ENCODE data around the gene TRPM1. TPM values are rescaled to one million over a fixed set of nuclear protein-coding genes. Genes with fewer than 3 reads are reported as not detected.

The TRPM1 gene
- total RNA-seq, 1 donor from 2014 or later: not detected

- DNase-seq (ENCODE audit: low spot score in 2 of 2): no peak
- no peak overlapping the region for H3K27ac ChIP-seq
- intact Hi-C loops (cut with DNase I): no loop called here
- H3K27me3 ChIP-seq: no peaks in the 10 kb centered on the region
- no peaks in the 10 kb centered on the region for H3K9me3 ChIP-seq
- no peaks in the 10 kb centered on the region for H3K4me1 ChIP-seq
- no peak overlapping the region for H3K4me3 ChIP-seq
- H3K36me3 ChIP-seq: no peaks in the 10 kb centered on the region
- no peak for TF ChIP-seq CTCF (IDR thresholded peaks at IDR 0.05)
Observed at GRCh38 chr15:31136016-31136415, 34.5 kb upstream of the TRPM1 start.

- Histone ChIP-seq H3K36me3 (no peaks in the 10 kb centered on the region), H3K9me3 (no peaks in the 10 kb centered on the region), H3K27ac (no peak overlapping the region), H3K4me1 (no peaks in the 10 kb centered on the region), H3K4me3 (no peak overlapping the region), H3K27me3 (no peaks in the 10 kb centered on the region)
- intact Hi-C loops (cut with DNase I): no loop called here
- no peak for DNase-seq (ENCODE audit: low spot score in 2 of 2)
- TF ChIP-seq CTCF (IDR thresholded peaks at IDR 0.05): no peak
Observed at GRCh38 chr15:31135523-31135922, 34.0 kb upstream of the TRPM1 start.

GRCh38 chr15:31133890-31134289, 32.4 kb upstream of the TRPM1 start:
- intact Hi-C loops (cut with DNase I): no loop called here
- no peak for DNase-seq (ENCODE audit: low spot score in 2 of 2)
- Histone ChIP-seq H3K4me3 (no peak overlapping the region), H3K36me3 (no peaks in the 10 kb centered on the region), H3K27me3 (no peaks in the 10 kb centered on the region), H3K9me3 (no peaks in the 10 kb centered on the region), H3K27ac (no peak overlapping the region), H3K4me1 (no peaks in the 10 kb centered on the region)
- no peak for TF ChIP-seq CTCF (IDR thresholded peaks at IDR 0.05)

GRCh38 chr15:31131853-31132375, 30.4 kb upstream of the TRPM1 start:
- Histone ChIP-seq H3K9me3 (no peaks in the 10 kb centered on the region), H3K27ac (no peak overlapping the region), H3K4me3 (no peak overlapping the region), H3K27me3 (no peaks in the 10 kb centered on the region), H3K4me1 (no peaks in the 10 kb centered on the region), H3K36me3 (no peaks in the 10 kb centered on the region)
- intact Hi-C loops (cut with DNase I): no loop called here
- DNase-seq (ENCODE audit: low spot score in 2 of 2): no peak
- no peak for TF ChIP-seq CTCF (IDR thresholded peaks at IDR 0.05)

GRCh38 chr15:31130576-31131237, 29.2 kb upstream of the TRPM1 start:
- intact Hi-C loops (cut with DNase I): no loop called here
- no peaks in the 10 kb centered on the region for H3K36me3 ChIP-seq
- no peak for TF ChIP-seq CTCF (IDR thresholded peaks at IDR 0.05)
- no peaks in the 10 kb centered on the region for H3K4me1 ChIP-seq
- no peak overlapping the region for H3K4me3 ChIP-seq
- no peak overlapping the region for H3K27ac ChIP-seq
- H3K27me3 ChIP-seq: no peaks in the 10 kb centered on the region
- no peaks in the 10 kb centered on the region for H3K9me3 ChIP-seq
- no peak for DNase-seq (ENCODE audit: low spot score in 2 of 2)

All from ascending aorta (tissue), 2 donors.